CD4-positive, alpha-beta T cell treated with Interleukin-17A for 1 hour (primary cell): ENCODE measurements around the gene SCAF4.
"Not testable (repeated sequence)": the region's sequence is repeated elsewhere in the genome, so short reads cannot be mapped to it uniquely, and the experiment has no call there.

Experiments
- DNase-seq: peaks from one replicate; pipeline ENCODE4 v3.0.0-alpha.2; 2020

The SCAF4 gene

DNA sequence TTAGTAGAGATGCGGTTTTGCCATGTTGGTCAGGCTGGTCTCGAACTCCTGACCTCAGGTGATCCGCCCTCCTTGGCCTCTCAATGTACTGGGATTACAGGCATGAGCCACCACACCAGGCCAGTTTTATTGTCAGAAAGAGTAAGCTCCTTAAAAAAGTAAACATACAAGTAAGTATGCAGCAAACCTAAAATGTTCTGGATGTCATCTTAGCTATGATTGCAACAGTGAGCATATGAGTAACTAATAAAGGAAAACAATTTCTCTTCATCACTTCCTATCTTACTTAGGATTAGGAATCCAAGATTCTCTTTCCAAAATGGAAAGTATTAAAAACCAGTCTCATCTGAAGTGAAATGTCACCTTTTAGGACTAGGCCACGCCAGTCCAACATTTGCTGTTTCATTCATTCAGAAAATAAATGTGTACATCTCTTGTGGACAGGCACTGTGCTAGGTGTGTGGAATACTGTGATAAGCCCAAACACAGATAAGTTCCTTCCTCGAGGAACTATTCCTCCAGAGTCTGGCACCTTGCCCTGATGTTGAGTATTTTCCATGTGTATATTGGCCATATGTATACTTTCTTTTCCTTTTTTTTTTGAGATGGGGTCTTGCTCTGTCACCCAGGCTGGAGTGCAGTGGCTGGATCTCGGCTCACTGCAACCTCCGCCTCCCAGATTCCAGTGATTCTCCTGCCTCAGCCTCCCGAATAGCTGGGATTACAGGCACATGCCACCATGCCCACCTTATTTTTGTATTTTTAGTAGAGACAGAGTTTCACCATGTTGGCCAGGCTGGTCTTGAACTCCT lies 5.9 kb upstream of the SCAF4 start:
- DNase-seq = not testable (repeated sequence)

DNA sequence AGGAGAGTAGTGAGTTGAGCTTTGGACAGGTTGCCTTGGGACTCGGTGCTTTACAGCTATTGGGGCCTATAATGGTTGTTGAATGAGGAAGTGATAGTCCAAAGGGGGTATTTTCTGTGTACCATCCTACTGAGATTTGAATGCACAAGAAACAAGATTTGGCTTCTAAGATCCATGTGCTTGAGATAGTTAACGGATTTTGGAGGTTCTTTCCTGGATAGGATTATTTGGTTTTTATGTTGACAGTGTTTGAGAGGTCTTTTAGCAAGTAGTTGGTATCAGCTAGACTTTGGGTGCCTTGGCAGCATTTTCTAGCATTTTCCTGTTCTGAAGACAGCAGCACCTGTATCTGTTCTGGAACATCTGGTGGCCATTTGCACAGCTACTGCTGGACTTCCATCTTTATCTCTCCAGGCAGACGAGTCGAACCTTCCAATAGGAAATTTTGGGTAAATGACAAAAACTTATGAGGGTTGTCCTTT lies 3.6 kb upstream of the SCAF4 start:
- no peak for DNase-seq

DNA sequence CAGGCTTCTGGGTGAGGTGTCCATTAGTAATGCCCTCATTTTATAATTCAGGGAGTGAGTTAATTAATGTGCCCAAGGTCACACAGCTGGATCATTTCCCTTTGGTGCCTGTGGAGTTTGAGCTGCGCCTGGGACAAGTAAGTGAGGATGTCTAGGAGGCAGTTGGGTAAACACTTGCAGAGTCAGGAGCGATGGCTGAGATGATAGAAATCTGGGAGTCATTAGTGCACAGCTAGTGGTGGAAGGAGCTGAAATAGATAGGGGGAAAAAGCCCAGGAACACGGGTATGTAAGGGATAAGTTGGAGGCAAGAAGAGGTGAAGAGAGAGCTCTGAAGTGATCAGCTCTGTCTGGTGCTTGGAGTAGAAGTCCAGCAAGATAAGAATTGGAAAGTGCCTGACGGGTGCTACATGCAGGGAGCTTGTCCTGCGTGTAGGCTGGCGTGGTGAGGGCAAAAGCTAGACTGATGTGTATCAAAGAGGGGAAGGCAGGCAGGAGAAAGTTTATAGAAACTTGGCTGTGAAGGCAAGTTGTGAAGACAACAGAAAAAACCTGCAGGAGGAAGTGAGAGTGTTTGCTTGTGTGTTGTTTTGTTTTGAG lies 1.7 kb upstream of the SCAF4 start:
- DNase-seq = no peak

DNA sequence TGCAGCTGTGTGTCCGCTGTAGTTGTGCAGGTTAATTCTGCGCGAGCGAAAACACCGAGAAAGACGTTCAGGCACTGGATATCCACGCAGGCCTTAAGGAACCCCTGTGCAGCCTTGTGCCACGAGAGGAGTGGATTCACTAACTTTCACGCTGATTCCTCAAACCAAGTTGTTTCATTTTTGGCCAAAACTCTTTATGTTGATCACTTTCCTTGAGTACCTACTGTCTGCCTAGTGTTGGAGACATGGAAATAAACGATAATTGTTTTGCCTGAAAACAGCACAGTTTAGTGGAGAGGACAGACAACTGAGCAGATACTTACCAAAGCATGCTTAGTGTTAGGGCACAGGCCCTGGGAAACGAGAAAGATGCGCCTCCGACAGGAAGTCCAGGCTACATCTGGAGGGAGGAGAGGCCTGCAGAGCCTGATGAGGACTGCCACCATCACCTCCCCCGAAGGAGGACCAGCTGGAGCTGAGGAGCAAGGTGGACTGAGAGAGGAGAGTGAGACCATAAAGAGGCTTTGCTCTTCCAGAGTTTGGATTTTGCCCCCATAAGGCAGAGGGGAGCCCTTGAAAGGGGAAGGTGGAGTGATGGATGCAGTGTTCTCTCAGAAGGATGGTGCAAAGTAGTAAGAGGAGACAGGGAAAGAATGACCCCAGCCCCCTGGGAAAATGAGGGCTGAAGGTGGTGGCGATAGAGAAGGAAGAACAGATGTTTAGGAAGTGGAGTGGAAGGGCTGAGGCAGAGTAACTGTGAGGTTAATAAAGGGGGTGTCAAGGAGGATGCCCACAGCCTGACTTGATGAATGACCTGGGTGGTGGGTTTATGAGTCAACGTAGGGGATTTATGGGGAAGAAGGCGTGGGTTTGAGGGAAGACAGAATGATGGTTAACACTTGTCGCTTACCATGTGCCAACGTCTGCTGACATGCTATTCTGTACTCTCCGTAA lies 956 bp upstream of the SCAF4 start:
- DNase-seq = no peak

DNA sequence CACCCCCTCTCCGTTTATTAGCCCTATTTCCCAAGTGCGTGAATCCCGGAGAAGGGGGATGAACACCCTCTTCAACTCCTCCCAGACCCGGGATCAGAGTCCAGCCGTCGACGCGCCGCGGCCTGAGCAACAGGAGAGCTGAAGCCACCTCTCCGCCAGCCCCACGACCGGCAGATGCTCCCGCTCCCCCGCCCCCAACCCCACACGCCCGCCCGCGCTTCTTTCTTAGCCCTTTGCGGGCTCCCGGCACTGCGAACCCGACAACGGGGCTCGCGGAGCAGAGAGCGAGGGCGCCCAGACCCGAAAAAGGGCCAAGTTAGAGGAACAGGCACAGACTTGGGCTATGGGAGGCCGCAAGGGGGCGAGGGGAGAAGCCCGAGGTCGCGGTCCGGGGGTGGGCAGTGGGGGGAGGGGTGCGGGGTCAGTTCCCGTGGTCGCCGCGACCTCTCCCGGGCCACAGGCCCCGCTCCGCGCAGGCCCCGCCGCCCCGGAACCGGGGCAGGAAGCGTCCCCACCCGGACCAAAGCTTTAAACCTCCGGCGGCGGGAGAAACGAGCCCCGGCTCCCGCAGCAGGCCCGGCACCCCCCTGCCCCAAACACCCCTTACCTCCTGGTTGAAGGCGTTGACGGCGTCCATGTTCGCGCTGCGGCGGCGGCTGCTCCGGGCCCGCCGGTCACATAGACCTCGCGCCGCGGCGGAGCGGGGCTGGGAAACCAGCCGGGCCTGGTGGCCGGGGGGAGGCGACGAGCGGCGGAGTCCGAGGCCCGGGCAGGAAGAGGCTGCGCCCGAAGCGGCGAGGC lies 662 bp downstream of the SCAF4 start:
- DNase-seq = peak; percentile 56

DNA sequence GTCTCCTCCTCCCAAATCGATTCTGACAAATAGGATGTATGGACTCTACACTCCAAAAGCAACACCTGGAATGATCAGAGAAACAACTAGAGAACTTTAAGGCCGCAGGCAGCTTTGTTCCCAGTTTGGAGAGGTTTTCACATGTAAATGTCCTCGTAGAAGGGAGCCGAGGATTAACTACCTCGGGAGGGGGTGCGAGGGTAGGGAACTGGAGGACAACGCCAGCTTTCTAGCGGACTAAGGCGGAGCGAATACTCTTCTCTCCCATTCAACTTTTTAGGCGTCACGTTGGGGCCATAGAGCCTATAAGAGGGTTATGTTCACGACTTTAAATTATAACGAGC lies 1.2 kb downstream of the SCAF4 start:
- DNase-seq = no peak

DNA sequence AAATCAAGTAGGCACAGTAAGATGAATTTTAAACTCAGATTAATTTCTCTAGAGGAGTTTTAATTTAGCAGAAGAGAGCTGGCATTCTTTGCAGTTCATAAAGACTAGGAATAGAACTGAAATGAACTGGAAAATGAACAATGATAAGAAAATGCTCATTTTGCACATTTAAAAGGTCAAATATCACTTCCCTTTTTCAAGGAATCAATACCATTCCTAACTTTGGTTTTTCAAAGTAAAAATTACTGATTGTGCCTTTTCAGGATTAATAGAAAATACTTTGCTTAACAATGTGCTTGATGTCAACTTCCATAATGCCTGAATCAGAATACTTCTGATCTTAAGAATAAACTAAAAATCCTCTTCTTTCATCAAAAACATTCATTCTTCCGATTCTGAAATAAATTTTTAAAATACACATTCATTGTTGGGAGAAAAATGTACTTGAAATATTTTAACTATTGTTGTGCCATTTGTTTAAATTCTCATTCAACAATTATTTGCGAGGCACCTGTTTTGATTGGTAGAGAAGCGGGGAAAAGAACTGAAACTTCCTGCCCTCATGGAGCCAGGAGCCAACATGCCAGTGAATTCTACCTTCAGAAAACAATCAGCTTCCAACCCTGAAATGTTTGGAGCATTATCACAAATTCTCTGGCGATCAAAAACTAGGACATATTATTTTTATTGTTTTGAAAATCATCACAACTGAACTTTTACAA lies 2.1 kb downstream of the SCAF4 start:
- no peak for DNase-seq

DNA sequence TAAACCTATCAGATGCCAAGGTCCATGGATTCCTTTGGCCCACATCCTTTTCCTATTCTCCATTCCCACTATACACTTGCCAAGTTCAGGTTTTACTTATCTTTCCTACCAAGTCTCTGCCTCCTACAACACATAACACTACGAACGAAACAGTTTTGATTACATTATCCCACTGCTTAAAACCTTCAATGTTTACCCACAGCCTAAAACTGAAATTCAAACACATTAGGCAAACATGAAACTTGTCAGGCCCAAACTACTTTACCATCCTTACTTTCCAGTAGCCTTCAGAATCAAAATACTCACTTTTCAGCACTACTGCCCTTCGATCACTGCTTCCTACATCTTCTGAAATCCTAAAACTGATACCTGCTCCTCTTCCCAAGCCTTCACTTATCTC lies 3.0 kb downstream of the SCAF4 start:
- no peak for DNase-seq

DNA sequence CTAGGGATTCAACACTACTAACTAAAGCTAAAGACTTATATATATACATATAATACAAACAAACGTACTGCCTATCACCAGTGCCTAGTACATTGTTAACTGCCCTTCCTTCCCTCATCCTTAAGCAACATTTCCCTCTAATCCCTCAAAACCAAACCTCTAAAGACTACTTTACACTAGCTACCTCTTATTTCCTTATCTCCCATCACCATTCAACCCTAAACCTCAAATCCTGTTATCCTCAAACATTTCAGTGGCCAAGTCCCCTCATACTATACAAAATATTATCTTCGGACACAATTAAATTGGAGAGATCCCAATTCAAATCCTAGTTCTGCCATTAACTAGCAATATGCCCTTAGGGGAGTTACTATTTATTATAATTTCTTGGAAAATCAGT lies 3.7 kb downstream of the SCAF4 start:
- DNase-seq = no peak

DNA sequence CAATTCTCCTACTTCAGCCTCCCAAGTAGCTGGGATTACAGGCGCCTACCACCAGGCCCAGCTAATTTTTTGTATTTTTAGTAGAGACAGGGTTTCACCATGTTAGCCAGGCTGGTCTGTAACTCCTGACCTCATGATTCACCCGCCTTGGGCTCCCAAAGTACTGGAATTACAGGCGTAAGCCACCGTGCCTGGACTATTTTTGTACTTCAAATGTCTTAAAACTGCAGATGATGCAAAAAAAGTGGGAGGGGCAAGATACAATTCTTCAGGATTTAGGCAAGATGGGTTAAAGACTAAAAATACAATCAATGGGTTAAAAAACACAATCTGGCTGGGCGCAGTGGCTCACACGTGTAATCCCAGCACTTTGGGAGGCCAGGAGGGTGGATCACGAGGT lies 4.7 kb downstream of the SCAF4 start:
- no peak for DNase-seq

DNA sequence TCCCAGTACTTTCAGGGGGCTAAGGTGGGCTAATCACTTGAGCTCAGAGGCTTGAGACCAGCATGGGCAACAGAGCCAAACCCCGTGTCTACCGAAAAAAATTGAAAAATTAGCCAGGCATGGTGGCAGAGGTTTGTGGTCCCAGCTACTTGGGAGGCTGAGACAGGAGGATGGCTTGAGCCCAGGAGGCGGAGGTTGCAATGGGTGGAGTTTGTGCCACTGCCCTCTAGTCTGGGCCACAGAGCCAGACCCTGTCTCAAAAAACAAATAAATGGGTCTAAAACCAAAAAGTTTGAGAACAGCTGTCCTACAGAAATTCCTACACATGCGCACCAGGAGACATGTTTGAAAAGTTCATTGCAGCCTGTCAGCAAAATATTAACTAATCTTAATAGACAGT lies 5.5 kb downstream of the SCAF4 start:
- no peak for DNase-seq

DNA sequence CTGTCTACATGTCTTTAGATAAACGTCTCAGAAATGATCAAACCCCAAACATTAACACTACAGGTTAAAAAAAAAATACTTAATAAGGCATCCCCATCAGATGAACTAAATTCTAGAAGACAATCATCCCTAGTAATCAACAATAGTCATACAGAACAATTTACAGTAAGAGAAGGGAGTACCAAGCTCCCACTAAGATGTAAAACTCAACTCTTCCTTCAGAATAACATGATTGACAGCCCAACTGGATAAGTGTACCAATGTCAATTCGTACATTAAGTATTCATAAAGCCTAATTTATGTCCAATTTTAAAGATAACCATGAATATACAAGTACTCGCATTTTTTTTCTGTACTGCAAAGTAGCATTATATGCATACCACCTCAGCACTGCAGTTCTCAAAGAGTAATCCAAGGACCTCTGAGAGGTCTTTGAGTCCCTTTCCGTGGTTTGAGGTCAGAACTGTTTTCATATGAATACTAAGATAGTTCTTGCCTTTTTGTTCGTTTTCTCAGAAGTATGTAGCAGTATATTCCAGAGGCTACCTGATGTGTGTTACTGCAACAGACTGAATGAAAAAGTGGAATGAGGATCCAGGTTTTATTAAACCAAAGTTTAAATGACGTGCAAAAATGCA lies 6.6 kb downstream of the SCAF4 start:
- DNase-seq = no peak

DNA sequence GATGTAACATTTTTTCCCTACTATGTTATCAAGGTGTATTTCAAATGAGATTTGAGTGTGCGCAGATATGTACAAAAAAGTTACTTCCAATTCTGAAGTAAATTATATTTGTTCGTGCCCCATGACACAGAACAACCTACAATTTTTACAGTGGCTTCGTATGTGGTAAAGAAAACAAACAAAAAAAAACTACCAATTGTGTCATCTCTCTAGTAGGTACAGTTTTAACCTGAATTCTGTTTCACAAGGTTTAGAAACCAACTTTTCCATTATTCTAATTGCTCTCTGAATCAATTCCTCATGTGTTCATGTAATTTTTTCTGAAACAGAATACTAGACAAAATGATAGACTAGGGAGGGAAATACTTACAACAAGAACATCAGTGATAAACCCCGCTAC lies 7.4 kb downstream of the SCAF4 start:
- DNase-seq = no peak

DNA sequence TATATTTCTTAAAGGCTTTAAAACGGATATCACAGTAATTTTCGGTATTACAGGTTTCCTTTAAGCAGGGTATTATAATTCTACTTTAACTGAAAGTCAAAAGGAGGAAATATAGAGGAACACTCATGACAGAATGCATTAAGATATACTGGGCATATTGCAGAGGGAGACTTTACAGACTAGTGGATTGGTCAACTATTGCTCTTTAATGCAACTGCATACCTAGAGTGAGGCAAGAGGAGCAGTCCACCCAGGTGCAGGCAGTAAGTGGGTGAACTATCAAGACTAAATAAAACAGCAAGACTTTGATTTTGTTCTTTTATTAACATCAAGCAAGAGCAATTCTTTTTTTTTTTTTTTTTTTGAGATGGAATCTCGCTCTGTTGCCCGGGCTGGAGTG lies 10.5 kb downstream of the SCAF4 start:
- no peak for DNase-seq

DNA sequence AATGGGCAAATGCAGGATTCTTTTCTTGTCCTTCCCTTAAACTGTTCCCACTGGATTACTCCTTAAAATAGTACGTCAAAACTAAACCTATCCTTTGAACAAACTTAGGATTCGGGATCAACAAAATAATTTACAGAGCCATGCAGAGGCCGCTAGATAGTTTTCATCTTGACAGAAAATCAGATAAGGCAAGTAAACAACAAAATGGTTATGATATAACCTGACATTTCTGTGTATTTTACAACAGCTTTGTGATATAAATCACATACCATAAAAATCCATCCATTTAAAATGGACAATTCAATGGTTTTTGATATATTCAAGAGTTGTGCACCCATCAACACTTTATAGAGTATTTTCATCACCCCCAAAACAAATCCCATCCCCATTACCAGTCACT lies 11.2 kb downstream of the SCAF4 start:
- DNase-seq = no peak

DNA sequence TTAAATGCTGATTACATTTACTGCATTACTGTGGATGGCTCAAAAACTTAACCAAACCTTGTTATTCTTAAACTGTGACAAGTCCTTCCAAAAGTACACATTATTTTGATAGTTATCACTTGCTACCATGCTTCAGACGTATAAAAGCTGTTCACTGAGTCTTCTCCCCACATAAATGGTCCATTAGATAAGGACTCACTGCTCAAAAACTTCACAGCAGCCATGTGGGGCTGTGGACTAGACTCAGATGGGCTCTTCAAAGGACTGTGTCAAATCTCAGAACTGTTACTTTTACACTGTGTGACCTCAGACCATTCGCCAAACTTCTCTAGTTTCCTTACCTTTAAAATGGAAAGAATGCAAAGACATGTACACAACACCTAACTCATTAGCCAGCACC lies 11.6 kb downstream of the SCAF4 start:
- no peak for DNase-seq

DNA sequence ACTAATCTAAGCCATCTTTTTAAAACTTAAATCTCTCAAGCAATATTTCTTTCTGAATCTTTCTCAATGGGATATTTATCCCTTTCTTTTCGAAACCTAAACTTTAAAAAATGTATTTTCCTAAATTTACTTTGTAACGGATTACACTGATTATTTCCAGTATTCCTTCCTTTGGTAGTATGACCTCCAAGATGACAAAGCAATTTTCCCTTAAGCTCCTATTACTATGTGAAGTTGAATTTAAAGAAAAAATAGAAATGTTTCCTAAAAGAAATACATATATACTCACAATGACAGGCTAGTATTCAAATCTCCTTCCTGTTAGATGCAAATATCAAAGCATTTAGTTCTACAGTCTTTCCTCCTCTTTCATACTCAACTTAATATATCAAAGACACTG lies 15.8 kb downstream of the SCAF4 start:
- no peak for DNase-seq

DNA sequence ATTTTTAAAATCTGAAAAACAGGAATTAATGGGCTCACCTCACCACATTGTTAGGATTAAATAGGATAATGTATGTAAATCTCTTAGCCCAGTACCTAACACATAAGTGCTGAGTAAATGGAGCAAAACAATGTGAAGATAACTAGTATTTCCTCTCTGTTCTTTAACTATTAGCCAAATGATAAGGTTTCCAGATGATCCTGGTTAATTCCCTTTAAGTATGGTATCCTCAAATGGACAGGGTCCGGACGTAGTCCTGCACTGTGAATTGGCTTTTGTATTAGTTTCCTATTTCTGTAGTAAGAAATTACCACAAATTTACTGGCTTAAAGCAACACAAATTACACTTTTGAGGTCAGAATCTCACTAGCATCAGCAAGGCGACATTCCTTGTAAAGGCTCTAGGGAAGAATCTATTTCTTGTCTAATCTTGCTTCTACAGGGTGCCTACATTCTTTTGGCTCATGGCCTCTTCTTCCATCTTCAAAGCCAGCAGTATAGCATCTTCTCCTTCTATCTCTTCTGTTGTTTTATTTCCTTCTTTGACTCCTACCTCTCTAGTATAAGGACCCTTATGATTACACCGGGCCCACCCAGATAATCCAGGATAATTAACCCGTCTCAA lies 17.1 kb downstream of the SCAF4 start:
- no peak for DNase-seq

DNA sequence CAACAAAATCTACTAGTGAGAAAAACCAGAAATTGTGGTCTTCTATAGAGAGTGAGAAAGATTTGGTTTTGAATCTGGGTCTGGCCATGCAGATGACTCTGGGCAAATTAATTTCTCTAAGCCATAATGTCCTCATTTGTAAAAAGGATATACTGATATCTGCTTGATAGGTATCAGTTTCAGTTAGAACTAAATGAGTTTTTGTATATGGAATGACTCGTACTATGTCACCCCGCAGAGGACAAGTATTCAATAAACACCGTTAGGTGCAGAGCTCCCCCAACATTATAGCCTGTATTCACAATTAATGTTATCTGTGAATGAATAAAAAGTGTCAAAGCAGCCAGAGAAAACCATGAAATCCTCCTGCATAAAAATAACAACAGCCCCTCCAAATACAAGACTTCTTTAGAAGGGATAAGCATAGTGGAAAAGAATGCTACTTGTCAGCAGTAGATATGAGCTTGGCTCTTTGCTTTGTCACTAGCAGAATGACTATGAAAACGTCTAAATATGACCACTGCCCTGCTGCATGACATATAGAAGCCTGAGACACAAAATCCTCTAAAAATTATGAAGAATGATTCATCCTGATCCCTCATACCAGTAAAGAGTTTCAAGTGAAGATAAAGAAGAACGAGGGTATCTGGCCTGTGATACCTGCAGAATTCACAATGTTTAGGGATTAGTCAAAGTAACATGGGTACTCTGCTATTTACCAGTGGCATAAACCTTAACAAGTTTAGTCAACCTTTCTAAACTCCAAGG lies 17.8 kb downstream of the SCAF4 start:
- DNase-seq = no peak

DNA sequence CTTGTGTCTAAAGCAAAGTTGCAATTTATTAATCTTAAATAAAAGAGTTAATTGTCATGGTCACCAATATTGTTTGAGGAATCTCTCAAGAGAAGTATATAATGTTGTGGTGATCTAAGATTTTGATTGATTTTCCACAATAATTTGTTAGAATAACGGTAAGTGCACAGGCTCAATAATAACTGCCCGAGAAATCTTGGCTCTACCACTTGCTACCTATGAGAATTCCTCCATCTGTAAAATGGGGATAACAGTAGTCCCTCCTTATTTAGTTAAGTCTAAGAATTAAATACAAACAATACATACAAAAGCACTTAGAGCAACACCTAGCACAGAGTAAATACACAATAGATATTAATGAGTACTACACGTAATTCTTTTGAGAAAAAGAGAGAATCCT lies 18.8 kb downstream of the SCAF4 start:
- no peak for DNase-seq
